HUES48 (cell line): ENCODE results near the gene HDAC4.

Experiments
- H3K27ac ChIP-seq: one replicate; pipeline ENCODE4 v1.7.0; 2013; ENCODE audit warnings: low read depth, low read length, inconsistent platforms
- H3K27me3 ChIP-seq: 2 replicates; pipeline ENCODE4 v1.6.1; 2013; ENCODE audit warnings: mild to moderate bottlenecking, low read length; ENCODE audit not compliant: control insufficient read depth, insufficient read depth
- H3K36me3 ChIP-seq: 2 replicates; pipeline ENCODE4 v1.6.1; 2013; ENCODE audit warnings: low read length; ENCODE audit not compliant: control insufficient read depth, insufficient read depth
- H3K4me1 ChIP-seq: 2 replicates; pipeline ENCODE4 v1.6.1; 2013; ENCODE audit warnings: mild to moderate bottlenecking, low read length; ENCODE audit not compliant: control insufficient read depth, insufficient read depth
- H3K4me3 ChIP-seq: 2 replicates; pipeline ENCODE4 v1.5.1; 2013; ENCODE audit warnings: mild to moderate bottlenecking, low read depth, low read length
- H3K9ac ChIP-seq: 2 replicates; pipeline ENCODE4 v1.6.1; 2013; ENCODE audit warnings: mild to moderate bottlenecking, low read depth, low read length, moderate library complexity
- H3K9me3 ChIP-seq: 2 replicates; pipeline ENCODE4 v1.6.1; 2013; ENCODE audit warnings: low read length; ENCODE audit not compliant: control insufficient read depth, insufficient read depth

HDAC4 gene

DNA sequence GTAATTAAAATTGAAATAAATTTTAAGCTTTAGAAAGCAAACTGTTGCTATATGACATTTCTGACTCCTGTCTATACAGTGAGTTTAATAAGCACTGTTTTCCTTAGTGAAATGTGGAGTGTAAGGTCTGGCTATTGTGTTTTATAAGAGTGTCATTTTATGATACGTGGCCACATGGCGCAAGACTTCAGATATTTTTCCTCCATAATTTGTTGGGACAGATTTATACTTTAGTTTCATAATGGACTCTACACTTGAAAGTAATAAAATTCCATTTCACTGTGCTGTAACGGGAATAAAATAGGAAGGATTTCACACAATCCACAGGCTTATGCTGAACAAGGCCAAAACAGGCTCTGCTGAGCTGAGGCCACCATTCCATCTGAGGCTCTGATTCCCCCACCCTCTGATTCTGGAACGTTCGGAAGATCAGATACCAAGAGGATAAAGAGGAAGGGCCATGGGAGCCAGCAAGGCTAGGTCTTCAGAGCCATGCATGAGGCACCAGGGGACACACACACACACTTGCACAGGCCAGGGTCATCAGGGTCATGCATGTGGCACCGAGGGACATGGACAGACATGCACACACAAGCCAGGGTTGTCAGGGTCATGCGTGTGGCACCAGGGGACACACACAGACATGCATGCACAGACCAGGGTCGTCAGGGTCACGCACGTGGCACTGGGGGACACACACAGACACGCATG is 35.6 kb downstream of the HDAC4 start:
- Histone ChIP-seq H3K9ac (no peak overlapping the region), H3K4me1 (peaks cover 13% of the 10 kb centered on the region; the same call in 1 of the 2 replicates), H3K27me3 (no peaks in the 10 kb centered on the region), H3K4me3 (no peak overlapping the region), H3K9me3 (no peaks in the 10 kb centered on the region), H3K36me3 (no peaks in the 10 kb centered on the region), H3K27ac (no peak overlapping the region)

DNA sequence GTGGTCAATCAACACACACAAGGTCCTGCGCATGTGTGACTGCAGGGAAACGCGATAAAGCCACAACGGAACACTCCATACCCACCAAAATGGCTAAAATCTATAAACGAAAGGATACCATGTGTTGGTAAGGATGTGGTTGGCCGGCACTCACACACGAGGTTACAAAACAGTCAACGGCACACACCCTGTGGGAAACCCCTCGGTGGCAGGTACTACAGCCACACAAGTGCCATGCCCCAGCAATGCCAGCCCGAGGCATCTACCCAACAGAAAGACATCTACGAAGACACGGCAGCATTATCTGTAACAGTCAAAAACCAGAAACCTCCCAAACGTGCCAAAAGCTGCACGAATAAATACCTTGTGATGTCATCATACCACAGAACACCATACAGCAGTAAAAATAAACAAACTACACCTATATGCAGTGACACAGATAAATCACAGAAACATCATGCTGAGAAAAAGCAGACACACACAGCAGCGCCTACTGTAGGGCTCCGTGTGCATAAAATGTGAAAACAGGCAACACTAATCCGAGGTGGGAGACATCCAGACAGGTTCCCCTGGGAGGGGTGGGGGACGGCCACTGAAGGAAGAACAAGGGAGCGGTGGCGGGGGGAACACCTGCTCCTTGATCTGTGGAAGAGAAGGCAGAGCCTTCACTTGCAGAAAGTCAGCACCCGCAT is 36.7 kb downstream of the HDAC4 start:
- Histone ChIP-seq H3K4me3 (no peak overlapping the region), H3K9ac (no peak overlapping the region), H3K4me1 (peaks cover 15% of the 10 kb centered on the region), H3K9me3 (no peaks in the 10 kb centered on the region), H3K36me3 (no peaks in the 10 kb centered on the region), H3K27me3 (no peaks in the 10 kb centered on the region), H3K27ac (no peak overlapping the region)

DNA sequence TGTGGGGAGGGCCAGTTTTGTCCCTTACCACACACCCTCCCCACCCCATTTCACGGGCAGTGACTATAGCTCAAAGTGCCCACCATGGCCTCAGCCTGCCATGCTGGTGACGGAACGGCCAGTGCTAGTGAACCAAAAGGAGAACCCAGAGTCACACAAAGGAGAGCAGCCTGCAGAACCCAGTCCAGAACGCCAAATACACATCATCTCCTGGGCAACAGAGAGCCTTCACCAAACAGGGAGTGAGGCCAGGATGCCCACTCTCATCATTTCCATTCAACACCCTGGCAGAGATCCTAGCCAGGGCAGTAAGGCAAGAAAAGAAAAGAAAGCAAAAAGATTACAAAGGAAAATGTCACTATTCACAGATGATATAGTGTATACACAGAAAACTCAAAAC is 38.3 kb downstream of the HDAC4 start:
- no peaks in the 10 kb centered on the region for H3K9me3 ChIP-seq
- no peaks in the 10 kb centered on the region for H3K36me3 ChIP-seq
- H3K27ac ChIP-seq, result no peak overlapping the region
- H3K4me1 ChIP-seq, result peaks cover 25% of the 10 kb centered on the region
- no peak overlapping the region for H3K9ac ChIP-seq
- H3K27me3 ChIP-seq, result no peaks in the 10 kb centered on the region
- H3K4me3 ChIP-seq, result no peak overlapping the region

DNA sequence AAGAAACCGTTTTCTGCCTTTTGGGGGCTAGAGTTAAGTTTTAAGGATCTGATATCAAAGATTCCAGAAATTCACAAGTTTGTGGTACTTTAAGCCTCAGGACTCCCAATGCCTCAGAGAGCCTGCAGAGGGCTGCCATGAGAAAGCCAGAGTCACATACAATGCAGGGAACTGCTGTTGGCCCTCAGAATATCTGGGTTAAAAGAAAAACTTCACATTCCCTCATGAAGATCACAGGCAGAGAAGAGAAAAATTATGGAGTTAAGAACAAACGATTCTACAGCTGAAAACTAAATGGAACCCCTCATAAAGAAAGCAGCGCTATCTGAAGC is 39.5 kb downstream of the HDAC4 start:
- H3K27me3 ChIP-seq, result no peaks in the 10 kb centered on the region
- H3K36me3 ChIP-seq, result no peaks in the 10 kb centered on the region
- peaks cover 25% of the 10 kb centered on the region for H3K4me1 ChIP-seq
- no peak overlapping the region for H3K4me3 ChIP-seq
- peak overlapping the region; percentile 33 for H3K27ac ChIP-seq
- H3K9me3 ChIP-seq, result no peaks in the 10 kb centered on the region
- H3K9ac ChIP-seq, result no peak overlapping the region

DNA sequence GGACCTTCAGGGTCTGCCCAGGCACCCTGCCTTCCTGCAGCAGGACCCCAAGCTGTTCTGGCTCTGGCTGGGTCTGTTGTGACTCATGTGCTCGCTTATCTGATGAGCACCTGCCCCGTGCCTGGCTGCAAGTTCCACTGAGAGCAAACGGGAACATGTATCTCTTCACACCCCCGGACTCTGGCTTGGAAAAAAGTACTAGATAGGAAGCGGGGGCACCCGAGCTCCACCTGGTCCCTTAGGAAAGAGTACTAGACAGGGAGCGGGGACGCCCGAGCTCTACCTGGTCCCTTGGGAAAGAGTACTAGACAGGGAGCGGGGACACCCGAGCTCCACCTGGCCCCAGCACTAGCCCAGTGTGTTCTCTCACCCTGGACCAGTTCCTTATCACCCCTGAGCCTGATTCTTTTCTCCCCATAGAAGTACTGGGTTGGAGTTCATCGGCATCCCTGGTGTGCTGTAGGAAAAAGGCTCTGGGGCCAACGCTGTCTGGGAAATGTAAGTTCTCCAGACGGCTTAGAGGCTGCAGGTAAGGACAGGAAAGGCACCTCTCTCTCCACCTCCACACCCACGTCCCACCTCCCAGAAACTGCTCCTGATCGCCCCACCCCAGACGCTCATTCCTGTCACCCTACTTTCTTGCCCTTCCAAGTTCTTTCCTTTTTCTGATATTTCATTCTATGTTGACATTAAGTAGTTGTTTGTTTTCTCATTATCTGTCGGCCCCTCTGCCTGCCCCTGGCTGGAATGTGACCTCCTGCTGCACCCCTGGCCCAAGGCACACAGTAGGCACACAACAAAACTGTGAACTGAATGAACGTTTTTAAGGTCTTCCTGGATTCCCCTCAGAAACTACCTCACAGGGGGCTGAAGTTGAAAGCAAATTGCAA is 40.2 kb downstream of the HDAC4 start:
- Histone ChIP-seq H3K36me3 (no peaks in the 10 kb centered on the region), H3K27me3 (no peaks in the 10 kb centered on the region), H3K9me3 (no peaks in the 10 kb centered on the region), H3K4me1 (peaks cover 25% of the 10 kb centered on the region), H3K9ac (no peak overlapping the region), H3K4me3 (no peak overlapping the region), H3K27ac (peak overlapping the region; percentile 33)

DNA sequence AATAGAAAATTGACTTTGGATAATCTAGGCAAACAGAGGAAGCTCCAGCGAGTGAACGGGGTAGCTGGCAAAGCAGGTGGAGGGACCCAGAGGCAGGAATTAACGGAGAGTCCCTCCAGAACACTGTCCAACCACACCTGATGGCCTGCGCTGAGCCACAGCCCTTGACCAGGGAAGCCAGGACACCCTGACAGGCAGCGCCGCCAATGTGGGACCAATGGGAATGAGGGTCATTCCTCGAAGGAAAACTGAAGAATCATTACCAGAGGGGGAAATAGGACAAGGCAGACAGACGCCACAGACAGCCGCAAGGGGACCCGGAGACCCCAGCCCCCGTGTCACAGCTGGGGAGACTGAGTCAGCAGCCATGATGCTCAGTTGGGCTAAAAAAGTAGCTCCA is 40.8 kb downstream of the HDAC4 start:
- H3K27ac ChIP-seq, result no peak overlapping the region
- peaks cover 25% of the 10 kb centered on the region for H3K4me1 ChIP-seq
- H3K36me3 ChIP-seq, result no peaks in the 10 kb centered on the region
- no peaks in the 10 kb centered on the region for H3K27me3 ChIP-seq
- no peaks in the 10 kb centered on the region for H3K9me3 ChIP-seq
- H3K9ac ChIP-seq, result no peak overlapping the region
- no peak overlapping the region for H3K4me3 ChIP-seq

DNA sequence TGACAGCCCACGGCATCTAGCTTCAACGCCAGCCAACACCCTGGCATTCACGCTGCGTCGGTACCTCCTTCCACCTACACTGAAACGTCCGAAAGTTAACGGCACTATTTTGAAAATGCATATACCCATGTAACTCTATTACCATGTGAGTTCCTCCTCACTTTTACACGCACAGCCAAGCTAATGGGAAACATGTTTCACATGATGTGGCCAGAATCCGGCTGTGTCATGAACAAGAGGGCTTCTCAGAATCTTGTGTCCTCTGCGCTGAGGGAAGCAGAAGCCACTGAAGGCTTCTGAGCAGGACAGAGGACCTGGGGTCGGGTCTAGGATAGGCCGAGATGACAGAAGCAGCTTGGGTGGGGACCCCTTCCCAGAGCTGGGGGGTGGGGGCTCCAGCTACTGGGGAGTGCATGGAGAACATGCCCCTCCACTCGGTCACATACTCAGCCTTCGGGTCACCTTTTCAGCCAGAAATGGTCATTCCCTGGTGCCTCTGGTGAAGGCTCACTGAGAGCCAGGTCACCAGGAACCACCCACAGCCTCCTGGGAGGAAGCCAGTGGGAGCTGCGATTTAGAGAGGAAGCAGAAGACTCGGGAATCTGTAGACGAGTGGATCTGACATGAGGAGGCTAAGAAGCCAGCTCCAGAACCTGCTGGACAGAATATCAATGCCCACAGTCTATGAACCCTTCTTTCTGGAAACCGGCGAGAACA is 41.5 kb downstream of the HDAC4 start:
- H3K36me3 ChIP-seq, result no peaks in the 10 kb centered on the region
- H3K9me3 ChIP-seq, result no peaks in the 10 kb centered on the region
- H3K27me3 ChIP-seq, result no peaks in the 10 kb centered on the region
- H3K4me3 ChIP-seq, result no peak overlapping the region
- H3K9ac ChIP-seq, result no peak overlapping the region
- H3K27ac ChIP-seq, result no peak overlapping the region
- H3K4me1 ChIP-seq, result peaks cover 25% of the 10 kb centered on the region

DNA sequence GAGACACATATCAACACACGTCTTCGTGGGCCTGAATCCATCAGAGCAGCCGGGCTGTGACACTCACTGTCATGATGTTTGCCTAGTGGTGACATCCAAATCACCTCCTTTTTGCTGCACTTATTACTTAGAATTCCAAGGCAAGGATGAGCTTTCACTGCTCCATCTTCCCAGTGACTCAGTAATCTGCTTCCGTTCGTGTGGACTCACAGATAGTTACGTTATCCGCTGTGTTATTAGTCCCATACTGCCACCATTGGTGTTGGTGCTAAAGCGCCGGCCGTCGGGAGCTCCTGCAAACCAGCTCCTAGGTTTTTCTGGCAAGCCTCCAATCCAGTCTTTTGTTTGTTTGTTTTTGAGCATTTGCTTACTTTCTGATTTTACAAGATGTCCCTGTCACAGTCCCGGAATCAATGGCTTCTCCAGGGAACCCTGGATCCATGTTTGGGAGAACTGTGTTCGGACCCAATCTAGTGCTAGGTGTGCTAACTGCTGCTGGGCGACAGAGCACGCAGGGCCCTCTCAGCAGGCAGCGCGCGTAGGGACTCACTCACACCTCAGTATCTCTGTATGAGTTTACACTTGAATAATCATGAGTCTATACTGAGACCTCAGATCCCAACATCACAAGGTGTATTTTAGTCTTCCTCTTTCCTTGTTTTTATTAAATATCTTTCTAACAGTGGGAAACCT is 42.6 kb downstream of the HDAC4 start:
- Histone ChIP-seq H3K36me3 (no peaks in the 10 kb centered on the region), H3K9me3 (no peaks in the 10 kb centered on the region), H3K4me1 (peaks cover 25% of the 10 kb centered on the region), H3K27me3 (no peaks in the 10 kb centered on the region), H3K9ac (no peak overlapping the region), H3K4me3 (no peak overlapping the region), H3K27ac (peak overlapping the region; percentile 40)

DNA sequence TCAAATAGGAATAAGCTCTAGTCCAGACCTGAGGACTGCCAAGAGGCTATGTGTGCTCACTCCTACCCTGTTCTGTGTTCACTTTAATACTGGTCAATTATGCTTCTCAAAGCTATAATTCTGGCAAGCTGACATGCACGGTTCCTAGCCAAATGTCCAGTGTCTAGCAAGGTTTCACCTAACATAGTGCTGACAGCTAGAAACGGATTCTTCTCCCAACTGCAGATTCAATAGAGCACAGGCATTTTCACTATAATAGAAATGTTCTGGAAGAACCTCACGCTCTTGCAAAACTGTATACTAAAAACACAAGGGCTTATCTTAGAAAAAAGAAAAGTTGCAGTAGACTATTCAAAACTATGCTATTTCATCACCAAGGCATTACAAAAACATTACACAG is 45.1 kb downstream of the HDAC4 start:
- no peak overlapping the region for H3K27ac ChIP-seq
- H3K4me1 ChIP-seq, result peaks cover 16% of the 10 kb centered on the region
- H3K9me3 ChIP-seq, result no peaks in the 10 kb centered on the region
- no peak overlapping the region for H3K9ac ChIP-seq
- no peak overlapping the region for H3K4me3 ChIP-seq
- no peaks in the 10 kb centered on the region for H3K27me3 ChIP-seq
- peaks cover 20% of the 10 kb centered on the region for H3K36me3 ChIP-seq

DNA sequence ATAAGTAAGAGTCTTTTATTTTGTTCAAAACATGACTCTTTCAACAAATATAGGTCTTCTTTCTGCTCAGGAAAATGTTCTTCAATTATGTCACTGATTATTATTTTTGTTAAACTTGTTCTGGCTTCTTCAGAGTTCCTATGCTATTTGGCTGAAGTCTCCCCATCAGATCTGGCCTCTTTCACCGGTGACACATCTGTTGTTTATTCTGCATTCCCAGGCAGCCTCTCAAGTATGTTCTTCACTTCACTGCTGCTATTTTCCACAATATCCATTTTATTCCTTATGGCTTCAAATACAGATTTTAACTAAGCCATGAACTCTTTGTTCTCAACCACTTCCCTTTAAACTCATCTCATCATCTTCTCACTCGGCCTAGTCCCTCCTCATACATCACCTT is 45.7 kb downstream of the HDAC4 start:
- Histone ChIP-seq H3K9me3 (no peaks in the 10 kb centered on the region), H3K36me3 (peaks cover 22% of the 10 kb centered on the region), H3K27me3 (no peaks in the 10 kb centered on the region), H3K27ac (no peak overlapping the region), H3K9ac (no peak overlapping the region), H3K4me3 (no peak overlapping the region), H3K4me1 (peaks cover 13% of the 10 kb centered on the region)
